NT2/D1 (cell line): ENCODE measurements around the gene SPC25.
"Not testable (repeated sequence)": the region's sequence is repeated elsewhere in the genome, so short reads cannot be mapped to it uniquely, and the experiment has no call there.

Experiments
- DNase-seq: peaks from one replicate; pipeline ENCODE4 v3.0.0-alpha.2; 2011; ENCODE audit warnings: low read depth, low spot score
- H3K27me3 ChIP-seq: 2 replicates; pipeline ENCODE4 v1.6.0; 2011; ENCODE audit warnings: mild to moderate bottlenecking; ENCODE audit not compliant: insufficient read length, insufficient read depth
- H3K36me3 ChIP-seq: 2 replicates; pipeline ENCODE4 v1.6.1; 2011; ENCODE audit warnings: mild to moderate bottlenecking, low read length, mixed read lengths; ENCODE audit not compliant: insufficient read depth, insufficient read length
- H3K4me1 ChIP-seq: 2 replicates; pipeline ENCODE4 v1.5.1; 2011; ENCODE audit not compliant: insufficient read depth, insufficient read length
- H3K4me3 ChIP-seq: 2 replicates; pipeline ENCODE4 v1.5.1; 2011; ENCODE audit warnings: low read depth; ENCODE audit not compliant: insufficient read length
- H3K9ac ChIP-seq: 2 replicates; pipeline ENCODE4 v1.6.0; 2011; ENCODE audit warnings: low read depth; ENCODE audit not compliant: insufficient read length
- H3K9me3 ChIP-seq: 2 replicates; pipeline ENCODE4 v1.5.1; 2011; ENCODE audit warnings: mild to moderate bottlenecking, low read length; ENCODE audit not compliant: insufficient read depth
- SUZ12 ChIP-seq: IDR thresholded peaks from 2 replicates; pipeline ENCODE4 v1.6.1; 2011; ENCODE audit not compliant: insufficient read length, insufficient read depth; ENCODE audit errors: extremely low read depth
- YY1 ChIP-seq: IDR thresholded peaks from 2 replicates; pipeline ENCODE4 v1.6.1; 2011; ENCODE audit not compliant: insufficient read length, insufficient read depth
- ZNF274 ChIP-seq: IDR thresholded peaks from 2 replicates; pipeline ENCODE4 v1.6.1; 2011; ENCODE audit warnings: mild to moderate bottlenecking, low read depth, low read length

The SPC25 gene

GRCh38 chr2:168890006-168890782, at the start of gene SPC25:
Gene SPC25 (minus strand): TSS chr2:168890430. CDS start chr2:168889519, 911 bp downstream.
- DNase-seq, result peak; percentile 92
- H3K9me3 ChIP-seq, result no peaks in the 10 kb centered on the region
- no peaks in the 10 kb centered on the region for H3K4me1 ChIP-seq
- H3K4me3 ChIP-seq, result peak within 1 kb of the TSS; percentile 55
- peak; percentile 51 for TF ChIP-seq YY1
- TF ChIP-seq ZNF274, result no peak
- H3K27me3 ChIP-seq, result peaks cover 7% of the 10 kb centered on the region
- peak within 1 kb of the TSS; percentile 72 for H3K9ac ChIP-seq
- peaks cover 29% of the 10 kb centered on the region for H3K36me3 ChIP-seq

- no peak for DNase-seq
- no peaks in the 10 kb centered on the region for H3K36me3 ChIP-seq
- H3K4me3 ChIP-seq, result no peak overlapping the region
- no peaks in the 10 kb centered on the region for H3K4me1 ChIP-seq
- H3K9me3 ChIP-seq, result no peaks in the 10 kb centered on the region
- H3K9ac ChIP-seq, result no peak overlapping the region
- no peaks in the 10 kb centered on the region for H3K27me3 ChIP-seq
- TF ChIP-seq ZNF274 (no peak), YY1 (no peak), SUZ12 (no peak)
Measured at GRCh38 chr2:168939918-168940317, 49.7 kb upstream of the SPC25 start.

GRCh38 chr2:168939061-168939460, 48.8 kb upstream of the SPC25 start:
- no peaks in the 10 kb centered on the region for H3K27me3 ChIP-seq
- H3K4me1 ChIP-seq, result no peaks in the 10 kb centered on the region
- no peak for TF ChIP-seq SUZ12
- TF ChIP-seq ZNF274, result no peak
- no peak for TF ChIP-seq YY1
- H3K9me3 ChIP-seq, result no peaks in the 10 kb centered on the region
- H3K9ac ChIP-seq, result no peak overlapping the region
- H3K4me3 ChIP-seq, result no peak overlapping the region
- no peaks in the 10 kb centered on the region for H3K36me3 ChIP-seq
- no peak for DNase-seq

GRCh38 chr2:168935810-168936581, 45.8 kb upstream of the SPC25 start:
- H3K9me3 ChIP-seq, result no peaks in the 10 kb centered on the region
- H3K36me3 ChIP-seq, result no peaks in the 10 kb centered on the region
- H3K9ac ChIP-seq, result no peak overlapping the region
- no peak for DNase-seq
- no peaks in the 10 kb centered on the region for H3K4me1 ChIP-seq
- no peaks in the 10 kb centered on the region for H3K27me3 ChIP-seq
- no peak overlapping the region for H3K4me3 ChIP-seq
- TF ChIP-seq SUZ12 (no peak), ZNF274 (no peak), YY1 (no peak)

GRCh38 chr2:168934826-168935225, 44.6 kb upstream of the SPC25 start:
- Histone ChIP-seq H3K36me3 (no peaks in the 10 kb centered on the region), H3K9me3 (no peaks in the 10 kb centered on the region), H3K27me3 (no peaks in the 10 kb centered on the region), H3K9ac (no peak overlapping the region), H3K4me1 (no peaks in the 10 kb centered on the region), H3K4me3 (no peak overlapping the region)
- DNase-seq, result no peak
- TF ChIP-seq YY1 (no peak), SUZ12 (no peak), ZNF274 (no peak)

GRCh38 chr2:168932174-168932573, 41.9 kb upstream of the SPC25 start:
- not testable (repeated sequence) for H3K4me3 ChIP-seq, DNase-seq, H3K9me3 ChIP-seq, H3K4me1 ChIP-seq, H3K36me3 ChIP-seq, H3K27me3 ChIP-seq, H3K9ac ChIP-seq

- Histone ChIP-seq H3K9me3 (no peaks in the 10 kb centered on the region), H3K4me1 (no peaks in the 10 kb centered on the region), H3K27me3 (no peaks in the 10 kb centered on the region), H3K4me3 (no peak overlapping the region), H3K36me3 (no peaks in the 10 kb centered on the region), H3K9ac (no peak overlapping the region)
- no peak for DNase-seq
- TF ChIP-seq ZNF274 (no peak), SUZ12 (no peak), YY1 (no peak)
Measured at GRCh38 chr2:168930242-168930641, 40.0 kb upstream of the SPC25 start.
